Amniotic epithelial cell (primary cell): ENCODE measurements around the gene DNAJC4.
A peak's percentile ranks its signal among the peaks of the same experiment; 100 is the strongest.

ENCODE experiments used
- DNase-seq: peaks from one replicate; pipeline ENCODE4 v3.0.0-alpha.2; 2010; ENCODE audit warnings: low read depth

Gene DNAJC4

GRCh38 chr11:64229090-64229743 is 1.1 kb upstream of the DNAJC4 start:
- no peak for DNase-seq

- DNase-seq: no peak
Observed at GRCh38 chr11:64229744-64230170, 591 bp upstream of the DNAJC4 start.

- DNase-seq: no peak
Observed at GRCh38 chr11:64230985-64231365, 627 bp downstream of the DNAJC4 start.

- no peak for DNase-seq
Observed at GRCh38 chr11:64231546-64231945, 1.2 kb downstream of the DNAJC4 start.

DNA sequence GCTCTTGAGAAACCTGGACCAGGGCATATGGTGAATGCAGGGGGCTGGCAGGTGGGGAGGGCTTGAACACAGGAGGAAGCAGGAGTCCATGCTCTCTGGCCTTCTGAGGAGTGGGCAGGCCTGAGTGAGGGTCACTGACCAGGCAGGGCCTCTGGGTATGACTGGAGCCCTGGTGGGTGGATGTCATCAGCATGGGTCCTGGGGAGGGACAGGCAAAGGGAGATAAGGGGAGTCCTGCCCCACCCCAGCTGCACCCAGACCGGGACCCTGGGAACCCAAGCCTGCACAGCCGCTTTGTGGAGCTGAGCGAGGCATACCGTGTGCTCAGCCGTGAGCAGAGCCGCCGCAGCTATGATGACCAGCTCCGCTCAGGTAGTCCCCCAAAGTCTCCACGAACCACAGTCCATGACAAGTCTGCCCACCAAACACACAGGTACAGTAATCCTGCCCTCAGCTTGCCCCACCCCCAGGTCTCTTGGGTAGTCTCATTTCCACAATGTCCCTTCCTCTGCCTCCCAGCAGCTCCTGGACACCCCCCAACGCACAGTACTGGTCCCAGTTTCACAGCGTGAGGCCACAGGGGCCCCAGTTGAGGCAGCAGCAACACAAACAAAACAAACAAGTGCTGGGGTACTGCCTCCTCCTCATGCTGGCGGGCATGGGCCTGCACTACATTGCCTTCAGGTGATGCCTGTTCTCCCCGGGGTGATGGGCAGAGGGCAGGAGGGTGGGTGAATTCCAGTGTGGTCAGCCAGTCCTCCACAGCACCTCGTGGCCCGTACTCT is 2.0 kb downstream of the DNAJC4 start:
- no peak for DNase-seq

DNA sequence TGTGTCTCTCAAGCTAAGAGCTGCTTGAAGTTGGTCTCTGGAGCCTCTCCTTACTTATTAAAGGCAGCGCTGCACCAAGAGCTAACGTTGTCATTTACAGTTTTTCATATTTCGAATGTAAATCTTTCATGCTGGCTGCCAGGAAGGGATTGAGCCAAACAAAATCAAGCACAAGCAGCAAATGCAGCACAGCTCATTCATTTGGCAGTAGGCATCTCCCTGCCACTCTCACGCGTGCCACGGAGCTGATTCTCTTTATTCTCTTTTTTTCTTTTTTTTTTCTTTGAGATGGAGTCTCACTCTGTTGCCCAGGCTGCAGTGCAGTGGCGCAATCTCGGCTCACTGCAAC is 2.6 kb downstream of the DNAJC4 start:
- no peak for DNase-seq

DNA sequence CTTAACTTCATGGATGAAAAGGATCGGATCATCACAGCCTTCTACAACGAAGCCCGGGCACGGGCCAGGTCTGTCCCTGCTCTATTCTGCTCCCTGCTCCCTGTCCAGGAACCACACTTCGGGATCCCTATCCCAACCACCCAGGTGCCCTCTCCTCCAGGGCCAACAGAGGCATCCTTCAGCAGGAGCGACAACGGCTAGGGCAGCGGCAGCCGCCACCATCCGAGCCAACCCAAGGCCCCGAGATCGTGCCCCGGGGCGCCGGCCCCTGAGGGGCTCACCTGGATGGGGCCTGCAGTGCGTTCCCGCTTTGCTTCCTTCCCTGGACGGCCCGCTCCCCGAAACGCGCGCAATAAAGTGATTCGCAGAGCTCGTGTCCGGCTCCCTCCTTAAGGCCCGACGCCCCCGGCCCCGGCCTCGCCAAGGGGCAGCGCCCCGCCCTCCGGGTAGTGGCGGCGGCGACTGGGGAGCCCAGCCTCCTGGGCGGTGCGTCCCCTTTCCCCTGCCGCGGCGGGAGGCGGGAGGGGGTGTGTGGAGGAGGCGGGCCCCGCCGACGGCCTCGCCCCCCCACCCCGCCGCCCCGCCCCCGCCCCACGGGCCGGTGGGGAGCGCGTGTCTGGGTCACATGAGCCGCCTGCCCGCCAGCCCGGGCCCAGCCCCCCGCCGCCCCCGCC is 3.7 kb downstream of the DNAJC4 start, which contains the start of gene VEGFB:
Gene VEGFB (plus strand): TSS at position 672 of the 674 bp plus-strand sequence. CDS start 250 bp downstream, outside the sequence.
- DNase-seq: no peak

DNA sequence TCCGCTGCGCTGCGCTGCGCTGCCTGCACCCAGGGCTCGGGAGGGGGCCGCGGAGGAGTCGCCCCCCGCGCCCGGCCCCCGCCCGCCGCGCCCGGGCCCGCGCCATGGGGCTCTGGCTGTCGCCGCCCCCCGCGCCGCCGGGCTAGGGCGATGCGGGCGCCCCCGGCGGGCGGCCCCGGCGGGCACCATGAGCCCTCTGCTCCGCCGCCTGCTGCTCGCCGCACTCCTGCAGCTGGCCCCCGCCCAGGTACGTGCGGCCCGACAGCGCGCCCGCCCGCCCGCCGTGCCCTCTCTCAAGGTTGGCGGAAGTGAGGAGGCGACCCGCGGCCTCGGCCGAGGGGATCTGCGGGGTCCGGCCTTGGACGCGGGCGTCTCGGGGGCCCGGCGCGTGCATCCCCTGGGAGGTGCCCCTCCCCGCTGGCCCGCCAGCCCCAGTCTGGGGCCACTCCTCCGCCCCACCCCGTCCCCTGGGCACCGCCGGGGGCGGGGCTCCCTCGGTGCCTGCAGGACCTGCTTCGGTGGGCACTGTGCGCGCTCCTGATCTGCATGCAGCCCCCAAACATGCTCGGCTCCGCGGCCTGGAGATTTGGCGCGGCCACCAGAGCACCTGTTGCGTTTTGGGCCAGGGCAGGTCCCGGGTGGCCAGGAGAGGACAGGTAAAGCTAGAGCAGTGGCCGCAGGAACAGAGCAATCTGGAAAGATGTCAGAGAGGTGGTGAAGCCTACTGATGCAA is 4.5 kb downstream of the DNAJC4 start:
- DNase-seq: no peak

DNA sequence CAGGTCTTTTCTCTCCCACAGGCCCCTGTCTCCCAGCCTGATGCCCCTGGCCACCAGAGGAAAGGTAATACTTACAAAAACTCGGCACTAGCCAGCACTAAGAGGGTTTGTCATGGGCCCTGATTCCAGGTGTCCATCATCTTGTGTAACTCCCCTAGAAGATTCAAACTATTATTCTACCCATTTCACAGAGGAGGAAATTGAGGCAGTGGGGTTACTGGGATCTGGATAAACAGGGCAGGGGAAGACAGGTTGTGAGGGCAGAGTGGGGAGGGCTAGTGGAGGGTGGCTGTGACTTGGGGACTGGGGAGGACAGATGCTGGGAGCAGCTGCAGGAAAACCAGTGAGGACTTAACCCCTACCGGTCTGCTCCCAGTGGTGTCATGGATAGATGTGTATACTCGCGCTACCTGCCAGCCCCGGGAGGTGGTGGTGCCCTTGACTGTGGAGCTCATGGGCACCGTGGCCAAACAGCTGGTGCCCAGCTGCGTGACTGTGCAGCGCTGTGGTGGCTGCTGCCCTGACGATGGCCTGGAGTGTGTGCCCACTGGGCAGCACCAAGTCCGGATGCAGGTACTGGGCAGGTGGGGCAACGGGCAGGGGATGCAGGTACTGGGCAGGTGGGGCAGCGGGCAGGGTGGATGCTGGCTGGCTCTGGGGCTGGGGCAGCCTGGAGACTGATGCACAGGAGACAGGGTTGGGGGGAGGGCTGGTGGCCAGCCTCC is 5.3 kb downstream of the DNAJC4 start:
- DNase-seq: no peak

- DNase-seq: no peak
Observed at GRCh38 chr11:64237484-64237951, 7.2 kb downstream of the DNAJC4 start.

DNA sequence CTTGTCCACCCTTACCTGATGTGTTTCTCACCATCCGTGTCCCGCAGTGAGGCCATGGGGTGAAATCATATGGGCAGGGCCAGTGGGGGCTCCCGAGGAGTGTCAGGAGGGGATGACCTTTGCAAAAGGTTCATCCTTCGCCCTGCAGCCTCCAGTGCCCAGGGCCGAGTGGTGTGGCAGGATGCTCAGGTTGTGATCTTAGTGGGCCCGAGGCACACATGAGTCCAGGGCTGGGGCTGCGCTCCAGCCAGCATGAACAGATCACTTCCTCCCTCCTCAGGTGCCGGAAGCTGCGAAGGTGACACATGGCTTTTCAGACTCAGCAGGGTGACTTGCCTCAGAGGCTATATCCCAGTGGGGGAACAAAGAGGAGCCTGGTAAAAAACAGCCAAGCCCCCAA is 7.7 kb downstream of the DNAJC4 start:
- DNase-seq: no peak

DNA sequence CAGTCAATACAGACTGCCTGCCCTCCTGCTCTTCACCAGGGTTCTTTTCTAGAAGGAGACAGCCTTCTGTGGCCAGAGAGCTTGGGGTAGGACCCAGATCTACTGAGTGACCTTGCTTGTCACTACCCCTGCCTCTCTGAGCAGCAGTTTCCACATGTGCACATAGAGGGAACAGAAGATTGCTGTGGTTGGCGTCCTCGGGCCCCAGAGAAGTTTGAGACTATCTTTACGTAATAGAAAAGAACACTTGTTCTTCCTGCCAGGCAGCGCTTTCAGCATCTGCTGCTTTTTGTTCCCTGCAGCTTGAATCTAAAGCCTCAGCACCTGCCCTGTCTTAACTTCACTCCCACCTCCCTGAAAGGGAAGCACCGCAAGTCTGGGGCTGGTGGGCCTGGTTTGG is 8.7 kb downstream of the DNAJC4 start:
- DNase-seq: no peak

- no peak for DNase-seq
Observed at GRCh38 chr11:64239662-64240434, 9.5 kb downstream of the DNAJC4 start.

GRCh38 chr11:64240435-64241240 is 10.3 kb downstream of the DNAJC4 start, which contains the start of gene FKBP2:
FKBP2 (plus strand) TSS chr11:64241095; CDS start chr11:64242388, 1,293 bp downstream.
- DNase-seq: peak; percentile 93

DNA sequence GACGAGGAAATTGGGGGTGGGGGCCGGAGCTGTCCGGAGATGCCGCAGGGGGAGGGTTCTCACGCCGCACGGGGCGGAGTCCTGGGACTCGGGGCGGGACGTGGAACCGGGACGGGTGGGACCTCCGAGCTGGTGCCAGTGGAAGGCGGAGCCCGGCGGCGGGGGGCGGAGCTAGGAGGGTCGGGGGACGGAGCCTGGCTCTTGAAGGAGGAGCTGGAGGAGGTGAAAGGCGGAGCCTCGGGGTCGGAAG is 10.8 kb downstream of the DNAJC4 start:
- peak; percentile 98 for DNase-seq

DNA sequence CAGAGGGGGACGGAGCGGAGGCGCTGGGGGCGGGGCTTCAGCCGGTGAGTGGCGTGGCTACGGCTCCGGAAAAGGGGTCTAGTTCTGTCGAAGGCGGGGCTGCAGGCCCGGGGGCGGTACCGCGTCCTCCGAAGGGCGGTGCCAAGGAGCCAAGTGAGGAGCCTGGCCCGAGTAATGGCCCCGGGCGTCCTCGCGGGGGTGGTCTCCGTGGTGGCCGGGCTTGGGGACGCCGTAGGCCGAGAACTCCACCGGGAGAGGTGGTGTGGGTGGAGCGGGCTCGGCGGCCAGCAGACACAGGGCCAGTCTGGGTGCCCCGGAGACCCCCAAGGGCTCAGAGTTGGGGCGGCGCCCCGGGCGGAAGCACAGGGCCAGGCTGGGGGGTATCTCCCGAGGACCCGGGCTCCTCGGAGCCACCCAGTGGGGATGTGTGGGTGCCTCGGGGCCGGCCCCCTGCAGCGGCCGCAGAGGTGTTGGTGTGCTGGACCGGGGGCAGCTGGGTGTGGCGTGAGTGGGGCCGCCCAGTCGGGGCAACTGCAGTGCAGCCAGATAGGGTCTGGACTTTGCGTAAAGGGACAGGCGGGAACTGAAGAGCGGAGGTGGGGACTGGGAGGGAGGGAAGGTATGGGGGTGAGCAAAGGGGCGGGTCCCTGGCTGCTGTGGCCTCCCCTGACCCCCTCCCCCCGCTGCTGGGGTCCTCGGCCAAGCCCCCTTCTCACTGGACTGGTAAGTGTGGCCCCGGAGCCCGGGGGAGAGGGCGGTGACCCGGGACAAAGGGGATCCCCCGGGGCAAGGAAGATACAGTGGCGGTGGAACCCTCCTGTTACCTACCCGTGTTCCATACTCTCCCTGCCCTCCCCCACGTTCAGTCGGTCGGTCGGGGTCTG is 11.4 kb downstream of the DNAJC4 start:
- no peak for DNase-seq

- no peak for DNase-seq
Observed at GRCh38 chr11:64243236-64243854, 13.0 kb downstream of the DNAJC4 start.

DNA sequence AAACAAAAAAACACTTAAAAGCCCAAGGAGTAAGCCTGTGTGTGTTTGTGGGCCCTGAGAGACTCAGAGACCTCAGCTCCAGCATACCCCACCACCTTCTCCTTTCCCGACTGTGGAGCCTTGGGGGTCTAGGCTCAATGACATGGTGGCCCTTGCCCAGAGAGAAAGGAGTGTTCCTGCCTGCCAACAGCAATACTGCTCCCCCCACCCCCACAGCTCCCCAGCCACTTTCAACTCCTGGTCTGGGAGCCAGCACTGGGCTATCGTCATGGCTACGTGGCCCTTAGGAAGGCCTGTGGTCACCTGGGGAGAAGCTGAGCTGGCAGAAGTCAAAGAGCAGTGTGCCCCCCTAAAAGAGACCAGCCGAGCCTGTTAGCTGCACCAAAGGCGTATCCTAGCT is 13.8 kb downstream of the DNAJC4 start:
- no peak for DNase-seq

DNA sequence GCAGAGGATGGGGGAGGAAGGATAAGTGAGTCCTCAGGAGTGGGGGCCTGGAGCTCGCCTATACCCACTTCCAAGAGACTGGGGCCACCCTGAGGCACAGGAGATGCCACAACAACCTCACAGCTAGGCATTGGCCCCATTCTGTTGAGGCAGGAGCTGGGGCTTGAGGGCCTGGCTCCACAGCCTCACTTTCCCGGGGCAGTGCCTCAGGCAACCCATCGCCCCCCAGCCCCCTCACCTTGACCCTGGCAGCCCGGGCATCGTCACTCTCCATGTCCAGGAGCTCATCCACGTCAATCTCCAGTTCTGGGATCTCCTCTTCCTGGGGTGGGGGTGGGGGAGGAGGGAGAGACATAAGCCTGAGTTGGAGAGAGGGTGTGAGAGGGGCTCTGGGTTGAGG is 14.6 kb downstream of the DNAJC4 start:
- no peak for DNase-seq
